ENCODE data around the gene STARD3.

DNA sequence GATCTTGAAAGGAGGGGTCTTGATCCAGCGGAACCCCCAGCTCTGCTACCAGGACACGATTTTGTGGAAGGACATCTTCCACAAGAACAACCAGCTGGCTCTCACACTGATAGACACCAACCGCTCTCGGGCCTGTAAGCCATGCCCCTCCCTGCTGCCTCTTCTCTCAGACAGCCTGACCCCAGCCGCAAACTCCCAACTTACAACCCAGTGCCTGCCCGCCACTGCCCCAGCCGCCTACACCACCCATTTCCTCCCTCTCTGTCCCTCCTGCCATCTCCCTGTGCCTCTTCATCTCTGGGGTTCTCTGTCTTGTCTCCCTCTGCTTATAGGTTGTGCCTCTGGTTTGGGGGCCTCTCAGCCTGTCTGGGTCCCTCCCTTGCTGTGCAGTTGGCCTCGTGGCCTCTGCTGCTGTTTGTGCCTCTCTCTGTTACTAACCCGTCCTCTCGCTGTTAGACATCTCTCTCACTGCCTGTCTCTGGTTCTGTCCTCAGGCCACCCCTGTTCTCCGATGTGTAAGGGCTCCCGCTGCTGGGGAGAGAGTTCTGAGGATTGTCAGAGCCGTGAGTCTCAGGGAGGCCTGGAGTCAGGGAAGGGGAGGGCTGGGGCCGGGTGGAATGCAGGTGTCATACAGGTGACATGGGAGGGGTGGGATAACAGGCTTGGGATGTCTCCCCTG is 72.5 kb downstream of the STARD3 start:
- TF ChIP-seq, protein P1, sequence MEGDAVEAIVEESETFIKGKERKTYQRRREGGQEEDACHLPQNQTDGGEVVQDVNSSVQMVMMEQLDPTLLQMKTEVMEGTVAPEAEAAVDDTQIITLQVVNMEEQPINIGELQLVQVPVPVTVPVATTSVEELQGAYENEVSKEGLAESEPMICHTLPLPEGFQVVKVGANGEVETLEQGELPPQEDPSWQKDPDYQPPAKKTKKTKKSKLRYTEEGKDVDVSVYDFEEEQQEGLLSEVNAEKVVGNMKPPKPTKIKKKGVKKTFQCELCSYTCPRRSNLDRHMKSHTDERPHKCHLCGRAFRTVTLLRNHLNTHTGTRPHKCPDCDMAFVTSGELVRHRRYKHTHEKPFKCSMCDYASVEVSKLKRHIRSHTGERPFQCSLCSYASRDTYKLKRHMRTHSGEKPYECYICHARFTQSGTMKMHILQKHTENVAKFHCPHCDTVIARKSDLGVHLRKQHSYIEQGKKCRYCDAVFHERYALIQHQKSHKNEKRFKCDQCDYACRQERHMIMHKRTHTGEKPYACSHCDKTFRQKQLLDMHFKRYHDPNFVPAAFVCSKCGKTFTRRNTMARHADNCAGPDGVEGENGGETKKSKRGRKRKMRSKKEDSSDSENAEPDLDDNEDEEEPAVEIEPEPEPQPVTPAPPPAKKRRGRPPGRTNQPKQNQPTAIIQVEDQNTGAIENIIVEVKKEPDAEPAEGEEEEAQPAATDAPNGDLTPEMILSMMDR (IDR thresholded peaks at IDR 0.05) = no peak
- TF ChIP-seq POLR2A (IDR thresholded peaks at IDR 0.05) = no peak

Data from right lobe of liver (tissue), 4 donors.